Measurements from ENCODE around the gene KIRREL3. TPM values are rescaled to one million over a fixed set of nuclear protein-coding genes. Genes with fewer than 3 reads are reported as not detected.

The KIRREL3 gene
- total RNA-seq, 2 donors from 2014 or later, result 0.61 to 0.64 TPM

DNA sequence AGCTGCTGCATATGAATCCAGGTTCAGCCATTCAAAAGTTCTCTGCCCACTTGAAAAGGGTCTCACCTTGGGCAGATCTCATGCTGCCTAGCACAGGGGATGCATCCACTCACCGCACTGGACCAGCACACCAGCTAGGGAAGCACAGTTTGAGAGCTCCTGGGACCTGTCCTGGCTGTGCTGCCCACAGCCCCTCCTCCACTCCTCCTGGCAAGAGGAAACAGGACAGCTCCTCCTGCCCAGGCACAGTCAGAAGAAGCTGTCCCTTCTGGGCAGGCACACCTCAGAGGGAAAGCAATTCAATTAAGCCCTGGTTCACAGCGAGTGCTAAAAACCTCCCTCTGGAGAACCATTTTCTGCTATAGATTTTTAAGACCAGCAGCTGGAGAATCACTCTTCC lies 498.4 kb downstream of the KIRREL3 start:
- intact Hi-C loops (cut with DNase I), result no loop called here
- no peaks in the 10 kb centered on the region for H3K9me3 ChIP-seq
- H3K27me3 ChIP-seq, result no peaks in the 10 kb centered on the region

DNA sequence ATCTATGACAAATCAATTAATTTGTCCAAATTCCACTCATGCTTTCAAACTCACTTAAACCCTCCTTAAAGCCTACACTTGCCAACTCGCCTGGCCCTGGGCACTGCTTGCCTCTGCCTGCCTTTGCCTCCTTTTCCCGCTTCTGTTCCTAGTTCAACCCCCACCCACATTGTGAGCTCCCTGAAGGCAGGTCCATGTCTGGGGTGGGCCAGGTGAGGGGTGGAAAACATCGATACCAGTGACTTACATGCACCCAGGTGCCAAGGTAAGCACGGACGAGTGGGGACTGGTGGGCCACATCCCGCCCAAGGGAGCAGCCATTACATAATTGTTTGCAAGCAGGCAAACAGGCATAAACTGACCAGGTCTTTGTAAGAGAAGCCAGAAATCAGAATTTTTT lies 498.9 kb downstream of the KIRREL3 start:
- Histone ChIP-seq H3K9me3 (no peaks in the 10 kb centered on the region), H3K27me3 (no peaks in the 10 kb centered on the region), H3K36me3 (no peaks in the 10 kb centered on the region), H3K4me3 (no peak overlapping the region), H3K4me1 (no peaks in the 10 kb centered on the region), H3K27ac (no peak overlapping the region), H3K9ac (ENCODE audit: low read depth in 2 of 2, low read length in 2 of 2) (no peak overlapping the region)
- TF ChIP-seq, protein P1, sequence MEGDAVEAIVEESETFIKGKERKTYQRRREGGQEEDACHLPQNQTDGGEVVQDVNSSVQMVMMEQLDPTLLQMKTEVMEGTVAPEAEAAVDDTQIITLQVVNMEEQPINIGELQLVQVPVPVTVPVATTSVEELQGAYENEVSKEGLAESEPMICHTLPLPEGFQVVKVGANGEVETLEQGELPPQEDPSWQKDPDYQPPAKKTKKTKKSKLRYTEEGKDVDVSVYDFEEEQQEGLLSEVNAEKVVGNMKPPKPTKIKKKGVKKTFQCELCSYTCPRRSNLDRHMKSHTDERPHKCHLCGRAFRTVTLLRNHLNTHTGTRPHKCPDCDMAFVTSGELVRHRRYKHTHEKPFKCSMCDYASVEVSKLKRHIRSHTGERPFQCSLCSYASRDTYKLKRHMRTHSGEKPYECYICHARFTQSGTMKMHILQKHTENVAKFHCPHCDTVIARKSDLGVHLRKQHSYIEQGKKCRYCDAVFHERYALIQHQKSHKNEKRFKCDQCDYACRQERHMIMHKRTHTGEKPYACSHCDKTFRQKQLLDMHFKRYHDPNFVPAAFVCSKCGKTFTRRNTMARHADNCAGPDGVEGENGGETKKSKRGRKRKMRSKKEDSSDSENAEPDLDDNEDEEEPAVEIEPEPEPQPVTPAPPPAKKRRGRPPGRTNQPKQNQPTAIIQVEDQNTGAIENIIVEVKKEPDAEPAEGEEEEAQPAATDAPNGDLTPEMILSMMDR (IDR thresholded peaks at IDR 0.05), result no peak
- intact Hi-C loops (cut with DNase I), result no loop called here
- DNase-seq, result no peak

More for the DNA sequence above, 498.4 kb downstream of the KIRREL3 start:
- Histone ChIP-seq H3K4me1 (no peaks in the 10 kb centered on the region), H3K27ac (no peak overlapping the region), H3K4me3 (no peak overlapping the region), H3K36me3 (no peaks in the 10 kb centered on the region), H3K9ac (ENCODE audit: low read depth in 2 of 2, low read length in 2 of 2) (no peak overlapping the region)
- TF ChIP-seq, protein P1 (IDR thresholded peaks at IDR 0.05), result no peak
- DNase-seq, result no peak

DNA sequence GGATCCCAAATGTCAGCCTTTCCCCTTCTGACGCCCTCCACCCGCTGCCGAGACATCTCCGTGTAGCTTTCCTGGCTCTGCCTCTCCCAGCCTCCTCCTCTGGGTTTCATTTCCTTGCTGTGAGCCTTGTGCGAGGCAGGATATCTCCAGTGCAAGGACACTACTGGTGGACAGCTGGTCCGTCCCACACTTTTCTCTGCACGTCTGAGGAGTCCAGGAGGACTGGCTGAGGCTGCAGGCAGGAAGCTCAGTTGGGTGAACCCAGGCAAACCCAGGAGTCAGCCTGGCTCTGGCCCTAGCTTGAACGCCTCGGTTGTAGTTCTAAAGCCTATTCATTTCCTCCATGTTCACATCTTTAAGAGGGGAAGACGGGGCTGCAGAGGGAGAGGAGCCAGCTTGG lies 499.6 kb downstream of the KIRREL3 start:
- Histone ChIP-seq H3K4me1 (no peaks in the 10 kb centered on the region), H3K9ac (ENCODE audit: low read depth in 2 of 2, low read length in 2 of 2) (no peak overlapping the region), H3K27ac (no peak overlapping the region), H3K27me3 (no peaks in the 10 kb centered on the region), H3K4me3 (no peak overlapping the region), H3K9me3 (no peaks in the 10 kb centered on the region), H3K36me3 (no peaks in the 10 kb centered on the region)
- intact Hi-C loops (cut with DNase I), result no loop called here
- TF ChIP-seq, protein P1 (IDR thresholded peaks at IDR 0.05), result no peak
- no peak for DNase-seq

DNA sequence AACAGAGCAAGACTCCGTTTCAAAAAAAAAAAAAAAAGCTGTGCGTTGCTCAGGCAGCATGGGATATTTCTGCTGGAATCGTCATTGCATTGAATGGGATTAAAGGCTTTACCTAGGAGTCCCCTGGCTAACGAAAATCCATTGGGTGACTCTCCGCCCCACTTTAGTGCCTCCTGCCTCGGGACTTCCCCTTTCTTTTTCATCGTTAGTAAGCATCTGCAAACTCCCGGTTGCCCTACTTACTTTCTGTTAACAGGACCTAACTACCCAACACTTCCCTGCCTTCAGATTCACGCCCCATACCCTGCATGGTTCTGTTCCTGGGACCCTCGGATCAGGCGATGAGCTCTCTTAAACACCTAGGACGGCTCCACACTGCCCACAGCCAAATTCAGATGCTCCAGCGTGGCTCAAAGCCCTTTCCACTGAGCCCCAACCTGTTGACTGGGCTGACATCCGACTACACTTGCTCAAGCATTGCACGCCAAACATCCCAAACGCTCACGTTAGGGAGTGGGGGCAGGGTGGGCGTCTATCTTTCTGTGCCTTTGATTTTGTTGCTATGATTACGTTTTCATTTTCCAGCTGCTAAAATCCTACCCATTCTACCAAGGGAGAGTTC lies 501.3 kb downstream of the KIRREL3 start:
- Histone ChIP-seq H3K27me3 (no peaks in the 10 kb centered on the region), H3K9me3 (no peaks in the 10 kb centered on the region), H3K27ac (no peak overlapping the region), H3K4me3 (no peak overlapping the region), H3K36me3 (no peaks in the 10 kb centered on the region), H3K4me1 (no peaks in the 10 kb centered on the region), H3K9ac (ENCODE audit: low read depth in 2 of 2, low read length in 2 of 2) (no peak overlapping the region)
- DNase-seq, result no peak
- intact Hi-C loops (cut with DNase I), result no loop called here
- TF ChIP-seq, protein P1 (IDR thresholded peaks at IDR 0.05), result no peak

DNA sequence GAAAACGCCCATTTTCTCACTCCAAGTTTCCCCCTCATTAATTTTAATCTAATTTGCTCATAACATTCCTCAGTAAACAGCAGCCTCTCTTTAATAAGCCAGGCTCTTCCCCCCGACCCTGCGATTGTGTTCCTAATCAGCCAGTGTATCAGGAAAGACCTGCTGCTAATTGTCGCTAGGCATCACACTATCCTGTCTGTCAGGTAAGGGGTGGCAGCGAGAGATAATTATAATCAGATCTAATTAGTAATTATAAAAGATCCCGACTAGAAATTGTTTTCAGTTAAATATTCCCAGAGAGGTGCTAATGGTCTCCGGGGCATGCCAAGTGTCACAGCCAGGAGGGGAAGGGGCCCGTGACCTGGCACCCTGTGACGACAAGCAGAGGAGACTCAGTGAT lies 502.3 kb downstream of the KIRREL3 start:
- H3K27ac ChIP-seq, result no peak overlapping the region
- H3K4me1 ChIP-seq, result no peaks in the 10 kb centered on the region
- DNase-seq, result no peak
- no peaks in the 10 kb centered on the region for H3K9me3 ChIP-seq
- no peak overlapping the region for H3K9ac ChIP-seq (ENCODE audit: low read depth in 2 of 2, low read length in 2 of 2)
- TF ChIP-seq, protein P1 (IDR thresholded peaks at IDR 0.05), result no peak
- no peak overlapping the region for H3K4me3 ChIP-seq
- H3K27me3 ChIP-seq, result no peaks in the 10 kb centered on the region
- intact Hi-C loops (cut with DNase I), result no loop called here
- no peaks in the 10 kb centered on the region for H3K36me3 ChIP-seq
